ENCODE measurements around the gene CHD2. TPM values are rescaled to one million over a fixed set of nuclear protein-coding genes. Genes with fewer than 3 reads are reported as not detected.

The CHD2 gene
- total RNA-seq, 1 experiment from 2014 or later: 101 TPM

- ChIA-PET POLR2A (no interaction called here), CTCF (interaction anchor here (0.6 kb wide), 1 partner anchor 56 kb away, joined by 3 read pairs; no protein-coding TSS in a partner anchor)
- Mint-ChIP-seq H3K27me3 (ENCODE audit: low read depth) (no peaks in the 10 kb centered on the region), H3K27ac (peak overlapping the region; percentile 70), H3K4me3 (no peak overlapping the region), H3K4me1 (no peaks in the 10 kb centered on the region), H3K9me3 (no peaks in the 10 kb centered on the region), H3K36me3 (peaks cover 85% of the 10 kb centered on the region)
- ATAC-seq (no peak), DNase-seq (ENCODE audit: low spot score) (no peak)
- TF ChIP-seq NR2C2 (CRISPR knock-in tag; IDR thresholded peaks at IDR 0.05): no peak
Measured at GRCh38 chr15:92997821-92998220, 97.7 kb downstream of the CHD2 start.

- ATAC-seq (no peak), DNase-seq (ENCODE audit: low spot score) (no peak)
- ChIA-PET CTCF (no interaction called here), POLR2A (no interaction called here)
- TF ChIP-seq HMGA2 (CRISPR knock-in tag; IDR thresholded peaks at IDR 0.05) (no peak), PRDM15 (CRISPR knock-in tag; IDR thresholded peaks at IDR 0.05) (no peak)
- TF ChIP-seq, protein P1, sequence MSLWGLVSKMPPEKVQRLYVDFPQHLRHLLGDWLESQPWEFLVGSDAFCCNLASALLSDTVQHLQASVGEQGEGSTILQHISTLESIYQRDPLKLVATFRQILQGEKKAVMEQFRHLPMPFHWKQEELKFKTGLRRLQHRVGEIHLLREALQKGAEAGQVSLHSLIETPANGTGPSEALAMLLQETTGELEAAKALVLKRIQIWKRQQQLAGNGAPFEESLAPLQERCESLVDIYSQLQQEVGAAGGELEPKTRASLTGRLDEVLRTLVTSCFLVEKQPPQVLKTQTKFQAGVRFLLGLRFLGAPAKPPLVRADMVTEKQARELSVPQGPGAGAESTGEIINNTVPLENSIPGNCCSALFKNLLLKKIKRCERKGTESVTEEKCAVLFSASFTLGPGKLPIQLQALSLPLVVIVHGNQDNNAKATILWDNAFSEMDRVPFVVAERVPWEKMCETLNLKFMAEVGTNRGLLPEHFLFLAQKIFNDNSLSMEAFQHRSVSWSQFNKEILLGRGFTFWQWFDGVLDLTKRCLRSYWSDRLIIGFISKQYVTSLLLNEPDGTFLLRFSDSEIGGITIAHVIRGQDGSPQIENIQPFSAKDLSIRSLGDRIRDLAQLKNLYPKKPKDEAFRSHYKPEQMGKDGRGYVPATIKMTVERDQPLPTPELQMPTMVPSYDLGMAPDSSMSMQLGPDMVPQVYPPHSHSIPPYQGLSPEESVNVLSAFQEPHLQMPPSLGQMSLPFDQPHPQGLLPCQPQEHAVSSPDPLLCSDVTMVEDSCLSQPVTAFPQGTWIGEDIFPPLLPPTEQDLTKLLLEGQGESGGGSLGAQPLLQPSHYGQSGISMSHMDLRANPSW (CRISPR knock-in tag; conservative IDR thresholded peaks at IDR 0.05; ENCODE audit: low read depth): no peak
- Mint-ChIP-seq H3K9me3 (no peaks in the 10 kb centered on the region), H3K36me3 (peaks cover 92% of the 10 kb centered on the region), H3K4me3 (no peak overlapping the region), H3K4me1 (no peaks in the 10 kb centered on the region), H3K27ac (no peak overlapping the region), H3K27me3 (ENCODE audit: low read depth) (no peaks in the 10 kb centered on the region)
Measured at GRCh38 chr15:93001156-93001555, 101.0 kb downstream of the CHD2 start.

DNA sequence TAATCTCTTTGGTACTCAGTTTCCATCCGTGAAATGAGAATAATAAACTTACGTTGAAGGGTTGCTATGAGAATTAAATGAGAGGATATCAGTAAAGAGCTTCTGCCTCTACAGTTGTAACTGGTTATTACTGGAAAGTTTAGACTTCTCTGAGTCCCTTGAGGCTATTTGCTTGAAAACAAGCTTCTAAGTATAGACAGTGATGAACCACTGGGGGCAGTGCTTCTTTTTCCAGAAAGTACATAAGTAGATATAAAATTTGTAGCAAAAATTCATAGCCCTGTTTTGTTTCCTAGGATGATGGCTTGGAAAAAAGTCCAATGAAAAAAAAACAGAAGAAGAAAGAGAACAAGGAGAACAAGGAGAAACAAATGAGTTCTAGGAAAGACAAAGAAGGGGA, 101.8 kb downstream of the CHD2 start:
- CTCF ChIA-PET: interaction anchor here (1.0 kb wide), 1 partner anchor 204 kb away, joined by 3 read pairs; no protein-coding TSS in a partner anchor
- no peak for DNase-seq (ENCODE audit: low spot score)
- Mint-ChIP-seq H3K36me3 (peaks cover 92% of the 10 kb centered on the region), H3K27ac (no peak overlapping the region), H3K9me3 (no peaks in the 10 kb centered on the region), H3K4me1 (no peaks in the 10 kb centered on the region), H3K4me3 (no peak overlapping the region), H3K27me3 (ENCODE audit: low read depth) (no peaks in the 10 kb centered on the region)
- POLR2A ChIA-PET: no interaction called here
- no peak for ATAC-seq
- TF ChIP-seq CREM (CRISPR knock-in tag; IDR thresholded peaks at IDR 0.05) (no peak), NR3C1 (CRISPR knock-in tag; conservative IDR thresholded peaks at IDR 0.05; ENCODE audit: low read depth) (no peak), ERG (CRISPR knock-in tag; IDR thresholded peaks at IDR 0.05) (no peak), RELA (CRISPR knock-in tag; IDR thresholded peaks at IDR 0.05; ENCODE audit: borderline replicate concordance) (no peak), PRDM15 (CRISPR knock-in tag; IDR thresholded peaks at IDR 0.05) (no peak), NFATC4 (CRISPR knock-in tag; IDR thresholded peaks at IDR 0.05) (no peak), IRF1 (CRISPR knock-in tag; IDR thresholded peaks at IDR 0.05) (no peak), CTCF (IDR thresholded peaks at IDR 0.05) (no peak)
- TF ChIP-seq, protein P2, sequence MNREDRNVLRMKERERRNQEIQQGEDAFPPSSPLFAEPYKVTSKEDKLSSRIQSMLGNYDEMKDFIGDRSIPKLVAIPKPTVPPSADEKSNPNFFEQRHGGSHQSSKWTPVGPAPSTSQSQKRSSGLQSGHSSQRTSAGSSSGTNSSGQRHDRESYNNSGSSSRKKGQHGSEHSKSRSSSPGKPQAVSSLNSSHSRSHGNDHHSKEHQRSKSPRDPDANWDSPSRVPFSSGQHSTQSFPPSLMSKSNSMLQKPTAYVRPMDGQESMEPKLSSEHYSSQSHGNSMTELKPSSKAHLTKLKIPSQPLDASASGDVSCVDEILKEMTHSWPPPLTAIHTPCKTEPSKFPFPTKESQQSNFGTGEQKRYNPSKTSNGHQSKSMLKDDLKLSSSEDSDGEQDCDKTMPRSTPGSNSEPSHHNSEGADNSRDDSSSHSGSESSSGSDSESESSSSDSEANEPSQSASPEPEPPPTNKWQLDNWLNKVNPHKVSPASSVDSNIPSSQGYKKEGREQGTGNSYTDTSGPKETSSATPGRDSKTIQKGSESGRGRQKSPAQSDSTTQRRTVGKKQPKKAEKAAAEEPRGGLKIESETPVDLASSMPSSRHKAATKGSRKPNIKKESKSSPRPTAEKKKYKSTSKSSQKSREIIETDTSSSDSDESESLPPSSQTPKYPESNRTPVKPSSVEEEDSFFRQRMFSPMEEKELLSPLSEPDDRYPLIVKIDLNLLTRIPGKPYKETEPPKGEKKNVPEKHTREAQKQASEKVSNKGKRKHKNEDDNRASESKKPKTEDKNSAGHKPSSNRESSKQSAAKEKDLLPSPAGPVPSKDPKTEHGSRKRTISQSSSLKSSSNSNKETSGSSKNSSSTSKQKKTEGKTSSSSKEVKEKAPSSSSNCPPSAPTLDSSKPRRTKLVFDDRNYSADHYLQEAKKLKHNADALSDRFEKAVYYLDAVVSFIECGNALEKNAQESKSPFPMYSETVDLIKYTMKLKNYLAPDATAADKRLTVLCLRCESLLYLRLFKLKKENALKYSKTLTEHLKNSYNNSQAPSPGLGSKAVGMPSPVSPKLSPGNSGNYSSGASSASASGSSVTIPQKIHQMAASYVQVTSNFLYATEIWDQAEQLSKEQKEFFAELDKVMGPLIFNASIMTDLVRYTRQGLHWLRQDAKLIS (CRISPR knock-in tag; IDR thresholded peaks at IDR 0.05; ENCODE audit: borderline replicate concordance): no peak

Data from WTC11 (cell line).